HG02642 (cell line): ENCODE measurements around the gene GGTLC1.

Source experiments
- ATAC-seq: cut with Tn5 transposase; IDR thresholded peaks from one replicate; pipeline ENCODE4 v1.9.1; 2021; ENCODE audit warnings: mild to moderate bottlenecking; ENCODE audit not compliant: unreplicated experiment, poor library complexity

The GGTLC1 gene

GRCh38 chr20:23988561-23988960 is at the start of gene GGTLC1:
GGTLC1 (minus strand) TSS chr20:23988779; CDS start chr20:23986611, 2,168 bp downstream.
- ATAC-seq = no peak

- no peak for ATAC-seq
Observed at GRCh38 chr20:24034820-24035219, 46.2 kb upstream of the GGTLC1 start.

GRCh38 chr20:24033565-24033964 is 45.0 kb upstream of the GGTLC1 start:
- no peak for ATAC-seq

- ATAC-seq = no peak
Observed at GRCh38 chr20:24033151-24033550, 44.6 kb upstream of the GGTLC1 start.

- ATAC-seq = no peak
Observed at GRCh38 chr20:24032400-24032898, 43.9 kb upstream of the GGTLC1 start.

- no peak for ATAC-seq
Observed at GRCh38 chr20:24027229-24027628, 38.6 kb upstream of the GGTLC1 start.

GRCh38 chr20:24022621-24023180 is 34.1 kb upstream of the GGTLC1 start:
- no peak for ATAC-seq

GRCh38 chr20:24018796-24019195 is 30.2 kb upstream of the GGTLC1 start:
- ATAC-seq = no peak

GRCh38 chr20:24017458-24017755 is 28.8 kb upstream of the GGTLC1 start:
- no peak for ATAC-seq

GRCh38 chr20:24016607-24017457 is 28.3 kb upstream of the GGTLC1 start:
- ATAC-seq = no peak

GRCh38 chr20:24013953-24014352 is 25.4 kb upstream of the GGTLC1 start:
- no peak for ATAC-seq

- no peak for ATAC-seq
Observed at GRCh38 chr20:24011282-24011681, 22.7 kb upstream of the GGTLC1 start.

GRCh38 chr20:24007758-24008157 is 19.2 kb upstream of the GGTLC1 start:
- no peak for ATAC-seq

- no peak for ATAC-seq
Observed at GRCh38 chr20:24007073-24007595, 18.6 kb upstream of the GGTLC1 start.

- no peak for ATAC-seq
Observed at GRCh38 chr20:24006626-24007025, 18.0 kb upstream of the GGTLC1 start.

GRCh38 chr20:24004471-24004870 is 15.9 kb upstream of the GGTLC1 start:
- no peak for ATAC-seq

GRCh38 chr20:24002896-24003295 is 14.3 kb upstream of the GGTLC1 start:
- ATAC-seq = no peak

- ATAC-seq = no peak
Observed at GRCh38 chr20:24001712-24002405, 13.3 kb upstream of the GGTLC1 start.

- no peak for ATAC-seq
Observed at GRCh38 chr20:23998844-23999243, 10.3 kb upstream of the GGTLC1 start.

GRCh38 chr20:23998392-23998791 is 9.8 kb upstream of the GGTLC1 start:
- ATAC-seq = no peak
